ENCODE data around the gene CCP110. TPM values are rescaled to one million over a fixed set of nuclear protein-coding genes. Genes with fewer than 3 reads are reported as not detected.

Gene CCP110
- total and polyA plus RNA-seq, 2 of the 13 experiments (the other 11 are each of a cell fraction or from before 2014, with no cell fraction given): 10.0 to 11.1 TPM

- TF ChIP-seq ZBED4 (CRISPR knock-in tag; IDR thresholded peaks at IDR 0.05; ENCODE audit: borderline replicate concordance) (peak; percentile 86; the same call in 1 of the 2 replicates), JDP2 (CRISPR knock-in tag; IDR thresholded peaks at IDR 0.05; ENCODE audit: borderline replicate concordance) (no peak), TFDP1 (CRISPR knock-in tag; IDR thresholded peaks at IDR 0.05; ENCODE audit: borderline replicate concordance) (peak; percentile 42), ZNF362 (CRISPR knock-in tag; IDR thresholded peaks at IDR 0.05; ENCODE audit: borderline replicate concordance) (peak; percentile 9; the same call in 1 of the 2 replicates), CENPX (CRISPR knock-in tag; IDR thresholded peaks at IDR 0.05) (no peak), SKIL (CRISPR knock-in tag; IDR thresholded peaks at IDR 0.05; ENCODE audit: borderline replicate concordance) (no peak), ATAD3A (CRISPR knock-in tag; IDR thresholded peaks at IDR 0.05) (0 out of 2 replicates have a peak, but pooled peaks have one; percentile 57), PRDM10 (CRISPR knock-in tag; IDR thresholded peaks at IDR 0.05; ENCODE audit: low read depth) (peak; percentile 81), SRSF4 (IDR thresholded peaks at IDR 0.05; ENCODE audit: low read depth, low read length, poor library complexity, severe bottlenecking) (no peak), ZFX (CRISPR knock-in tag; IDR thresholded peaks at IDR 0.05; ENCODE audit: low read depth) (peak; percentile 77), ZBTB2 (CRISPR knock-in tag; IDR thresholded peaks at IDR 0.05; ENCODE audit: low read depth) (no peak), ZFAT (CRISPR knock-in tag; conservative IDR thresholded peaks at IDR 0.05) (no peak)
Observed at GRCh38 chr16:19521471-19522396, 2.0 kb upstream of the CCP110 start, which contains the start of gene GDE1 (continued).
